ENCODE measurements around the gene HIC2.
"Not testable (repeated sequence)": the region's sequence is repeated elsewhere in the genome, so short reads cannot be mapped to it uniquely, and the experiment has no call there.

Gene HIC2

DNA sequence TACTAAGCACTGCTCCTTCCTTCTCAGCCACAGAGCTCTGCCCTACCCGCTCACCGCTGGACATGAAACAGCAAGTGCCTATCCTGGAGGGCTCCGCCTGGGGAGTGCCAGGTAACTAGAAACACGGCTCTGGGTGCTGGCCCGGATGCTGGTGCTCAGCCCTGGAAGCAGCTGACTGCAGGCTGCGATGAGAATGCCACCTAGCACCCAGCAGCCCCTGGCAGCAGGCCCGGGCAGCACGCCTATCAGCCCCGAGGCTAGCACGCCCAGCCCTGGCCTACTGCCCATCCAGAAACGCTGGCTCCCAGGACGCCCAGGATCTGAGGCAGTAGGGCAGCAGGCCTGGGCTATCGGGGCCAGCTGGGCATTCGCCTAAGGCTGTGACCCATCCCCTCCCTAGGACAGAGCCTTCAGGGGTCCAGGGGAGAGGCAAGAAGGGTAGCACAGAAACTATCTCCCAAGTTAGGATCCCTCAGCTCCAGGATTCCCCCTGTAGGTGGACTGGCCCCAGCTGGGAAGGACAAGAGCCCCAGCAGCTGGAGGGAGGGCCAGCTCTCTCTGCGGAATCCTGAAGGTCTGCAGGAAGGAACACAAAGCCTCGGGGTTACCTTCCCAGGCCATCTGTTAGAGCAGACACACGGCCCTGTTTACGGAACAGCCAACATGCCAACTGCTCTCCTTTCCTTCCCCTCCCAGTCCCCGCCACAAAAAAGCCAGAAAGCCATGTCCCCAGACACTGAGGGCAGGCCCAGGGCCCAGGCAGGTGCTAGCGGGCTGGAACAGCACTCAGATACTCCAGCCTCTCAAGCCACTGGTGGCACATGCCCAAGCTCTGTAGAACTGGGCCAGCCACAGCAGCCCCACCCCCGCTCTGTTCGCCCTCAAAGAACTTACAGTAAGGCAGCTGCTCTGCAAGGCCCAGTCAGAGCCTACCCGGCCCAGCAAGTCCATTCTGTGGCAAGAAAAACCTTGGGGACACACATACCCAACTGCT, 76.9 kb downstream of the HIC2 start:
- not testable (repeated sequence) for DNase-seq

DNA sequence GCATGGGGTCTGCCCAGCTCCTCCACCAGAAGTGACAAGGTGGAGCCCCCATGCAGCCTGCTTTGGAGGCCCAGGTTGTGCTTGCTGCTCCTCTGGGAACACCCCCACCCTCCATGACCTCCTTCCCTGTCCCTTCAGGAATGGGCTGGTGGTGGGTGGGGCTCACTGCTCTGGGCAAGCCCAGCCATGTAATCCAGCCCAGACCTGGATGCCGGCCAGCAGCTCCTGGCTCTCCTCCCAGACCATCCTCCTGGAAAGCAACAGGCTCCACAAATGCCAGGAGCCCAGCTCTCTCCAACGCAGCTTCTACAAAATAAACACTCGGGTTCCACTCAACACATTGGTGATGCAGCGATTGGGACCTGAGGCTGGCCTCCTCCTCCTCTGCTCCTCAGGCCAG, 80.8 kb downstream of the HIC2 start:
- DNase-seq = not testable (repeated sequence)

DNA sequence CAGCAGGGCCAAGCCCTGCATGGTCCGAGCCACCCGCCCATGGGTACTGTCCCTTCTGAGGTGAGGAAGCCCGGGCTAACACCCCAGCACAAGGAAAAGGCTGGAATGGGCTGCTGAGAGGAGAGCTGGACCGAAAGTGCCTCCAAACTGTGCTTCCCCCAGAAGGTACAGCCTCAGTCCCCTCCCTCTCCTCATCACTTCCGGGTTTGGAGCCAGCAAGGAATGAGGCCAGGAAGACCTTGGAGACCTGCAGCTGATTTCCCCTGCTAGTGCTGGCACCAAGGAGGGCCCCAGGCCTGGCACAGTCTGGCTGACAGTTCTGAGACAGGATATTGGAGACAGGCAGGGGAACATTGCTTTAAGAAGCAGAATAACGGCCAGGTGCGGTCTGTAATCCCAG, 81.3 kb downstream of the HIC2 start:
- DNase-seq = not testable (repeated sequence)

DNA sequence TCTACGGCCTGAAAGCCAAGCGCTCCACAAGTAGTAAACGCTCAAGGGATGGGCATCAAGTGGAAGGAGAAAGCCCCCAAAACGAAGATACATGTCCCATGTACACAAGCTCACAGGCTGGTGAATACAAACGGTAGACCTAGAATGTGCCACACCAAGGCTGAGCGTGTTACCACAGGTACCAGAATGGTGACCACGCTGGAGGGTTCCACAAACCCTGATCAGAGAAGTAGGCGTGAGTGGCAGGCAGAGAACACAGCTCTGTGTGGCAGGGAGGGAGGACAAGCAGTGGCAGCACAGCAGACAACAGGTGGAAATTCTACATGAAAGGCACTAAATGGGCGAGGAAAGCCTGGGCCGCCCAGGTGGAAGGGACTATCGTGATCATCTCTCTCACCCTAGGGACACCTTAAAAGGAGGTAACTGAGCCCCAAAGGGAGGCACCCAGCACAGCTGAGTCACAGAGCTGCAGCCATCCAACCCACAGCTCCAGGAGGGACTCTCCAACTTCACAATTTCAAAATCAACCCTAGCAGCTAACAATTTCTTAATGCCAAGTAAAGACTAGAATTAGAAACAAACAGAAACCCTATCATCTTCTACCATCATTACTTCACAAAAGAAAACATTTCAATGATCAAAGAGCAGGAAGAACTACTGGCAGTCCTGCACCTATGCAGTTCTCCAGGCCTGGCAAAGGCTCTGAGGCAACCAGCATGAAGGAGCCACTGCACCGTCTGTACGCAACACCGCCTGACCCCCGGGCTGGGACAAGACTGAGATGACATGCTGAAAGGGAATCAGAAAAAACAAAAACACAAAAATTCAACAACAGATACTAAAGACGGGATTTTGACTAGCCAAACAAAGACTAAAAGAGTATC, 82.7 kb downstream of the HIC2 start:
- not testable (repeated sequence) for DNase-seq

Measured in CD4-positive, alpha-beta T cell treated with Interleukin-4 for 1 hour (primary cell).